SH-SY5Y (cell line): ENCODE results near the gene TMLHE.

Experiments used
- GATA2 ChIP-seq: IDR thresholded peaks from 2 replicates; pipeline ENCODE4 v1.6.1; 2011; ENCODE audit warnings: mild to moderate bottlenecking, low read depth, low read length
- GATA3 ChIP-seq: IDR thresholded peaks from 2 replicates; pipeline ENCODE4 v1.6.1; 2011; ENCODE audit warnings: low read depth, mild to moderate bottlenecking, low read length, moderate library complexity

GRCh38 chrX:155612312-155613224 lies at the start of gene TMLHE, which contains the start of gene SPRY3:
- TF ChIP-seq GATA3 (no peak), GATA2 (no peak)
